MCF 10A (cell line): ENCODE data around the gene TH. TPM values are rescaled to one million over a fixed set of nuclear protein-coding genes. Genes with fewer than 3 reads are reported as not detected.

ENCODE experiments used
- BruUV-seq: library from RNA; stranded (reverse); fragments of 400-500 nt; replicated peaks from 2 replicates; lab custom pipeline; 2021; lab: Mats Ljungman, UMichigan
- CTCF ChIA-PET: fragments of 300-600 bp; sonication (Branson Sonifier 250); formaldehyde crosslinking; extraction: SDS; loops from one replicate; lab custom pipeline; 2021; ENCODE audit warnings: antibody characterized with exemption, inconsistent platforms; lab: Yijun Ruan, JAX
- POLR2A ChIA-PET: fragments of 300-600, 350-650 bp; sonication (Branson Sonifier 250); formaldehyde crosslinking; extraction: SDS; loops from one replicate; lab custom pipeline; 2020; ENCODE audit warnings: antibody characterized with exemption, inconsistent platforms; lab: Yijun Ruan, JAX
- DNase-seq: peaks from one replicate; pipeline ENCODE4 v3.0.0-alpha.2; 2018; ENCODE audit not compliant: unreplicated experiment
- H3K27ac Mint-ChIP-seq: one replicate; pipeline ENCODE4 v1.8.0; 2022; ENCODE audit warnings: mild to moderate bottlenecking, low read depth, mixed read lengths; ENCODE audit not compliant: unreplicated experiment
- H3K27me3 Mint-ChIP-seq: one replicate; pipeline ENCODE4 v1.8.0; 2022; ENCODE audit warnings: mixed read lengths; ENCODE audit not compliant: insufficient read depth, unreplicated experiment
- H3K36me3 Mint-ChIP-seq: one replicate; pipeline ENCODE4 v1.8.0; 2022; ENCODE audit warnings: mild to moderate bottlenecking, moderate library complexity, mixed read lengths; ENCODE audit not compliant: insufficient read depth, unreplicated experiment
- H3K4me1 Mint-ChIP-seq: one replicate; pipeline ENCODE4 v1.8.0; 2022; ENCODE audit warnings: mixed read lengths; ENCODE audit not compliant: insufficient read depth, unreplicated experiment
- H3K4me3 Mint-ChIP-seq: one replicate; pipeline ENCODE4 v1.8.0; 2022; ENCODE audit warnings: mild to moderate bottlenecking, moderate library complexity, mixed read lengths; ENCODE audit not compliant: unreplicated experiment
- H3K9me3 Mint-ChIP-seq: one replicate; pipeline ENCODE4 v1.8.0; 2022; ENCODE audit warnings: mixed read lengths; ENCODE audit not compliant: unreplicated experiment
- intact Hi-C: fragments of 100-400 bp; cut with micrococcal nuclease; formaldehyde crosslinking; loops from 2 replicates; pipeline ENCODE4 v1.14.1; 2022
- total RNA-seq: library from RNA; stranded (reverse); gene quantifications from 2 replicates; pipeline ENCODE4 v1.2.3, GENCODE V29; 2022
- TF ChIP-seq, protein P1 (sequence below): fragments of 200-600 bp; IDR thresholded peaks from one replicate; pipeline ENCODE4 v1.8.0; 2022; ENCODE audit warnings: antibody characterized with exemption, mild to moderate bottlenecking; ENCODE audit not compliant: unreplicated experiment

TH gene
- total RNA-seq, 1 experiment from 2014 or later, result 1.1 TPM

DNA sequence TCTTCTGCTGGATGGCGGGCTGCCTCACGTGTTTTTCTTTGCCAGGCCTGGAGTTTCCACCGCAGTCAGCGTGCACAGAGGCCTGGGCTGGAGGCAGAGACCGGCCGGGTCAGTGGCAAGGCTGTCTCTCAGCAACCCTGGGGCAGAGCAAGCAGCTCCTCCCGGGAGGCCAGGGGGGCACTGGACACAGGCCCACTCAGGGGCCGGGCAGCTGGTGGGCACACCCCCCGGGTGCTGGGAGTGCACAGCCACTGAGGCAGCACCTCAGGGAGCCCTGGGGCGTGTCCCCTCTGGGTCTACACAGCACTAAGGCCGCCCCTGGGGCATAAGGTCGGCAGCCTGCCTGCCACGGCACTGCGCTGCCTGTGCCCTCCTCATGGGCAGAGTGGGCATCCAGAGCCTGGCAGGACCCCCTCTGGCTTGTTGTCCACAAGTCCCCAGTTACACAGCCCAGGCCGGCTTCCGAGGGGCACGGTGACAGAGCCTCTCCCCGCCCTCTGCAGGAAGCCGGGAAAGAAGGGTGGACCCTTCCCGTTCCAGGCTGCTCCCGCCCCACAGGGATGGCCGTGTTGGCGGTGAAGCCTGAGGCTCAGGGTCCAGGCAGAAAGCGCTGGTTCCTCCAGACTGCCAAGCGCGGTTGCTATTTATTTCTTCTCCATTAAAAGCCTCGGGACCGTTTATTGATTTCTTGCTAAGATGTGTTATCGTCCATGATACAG lies 18.5 kb upstream of the TH start:
- Mint-ChIP-seq H3K4me3 (no peak overlapping the region), H3K27me3 (no peaks in the 10 kb centered on the region), H3K9me3 (no peaks in the 10 kb centered on the region), H3K27ac (no peak overlapping the region), H3K36me3 (no peaks in the 10 kb centered on the region), H3K4me1 (peaks cover 33% of the 10 kb centered on the region)
- ChIA-PET CTCF (interaction anchor here (0.7 kb wide), 1 partner anchor 69 kb away, joined by 3 read pairs; no protein-coding TSS in a partner anchor), POLR2A (no interaction called here)
- TF ChIP-seq, protein P1, sequence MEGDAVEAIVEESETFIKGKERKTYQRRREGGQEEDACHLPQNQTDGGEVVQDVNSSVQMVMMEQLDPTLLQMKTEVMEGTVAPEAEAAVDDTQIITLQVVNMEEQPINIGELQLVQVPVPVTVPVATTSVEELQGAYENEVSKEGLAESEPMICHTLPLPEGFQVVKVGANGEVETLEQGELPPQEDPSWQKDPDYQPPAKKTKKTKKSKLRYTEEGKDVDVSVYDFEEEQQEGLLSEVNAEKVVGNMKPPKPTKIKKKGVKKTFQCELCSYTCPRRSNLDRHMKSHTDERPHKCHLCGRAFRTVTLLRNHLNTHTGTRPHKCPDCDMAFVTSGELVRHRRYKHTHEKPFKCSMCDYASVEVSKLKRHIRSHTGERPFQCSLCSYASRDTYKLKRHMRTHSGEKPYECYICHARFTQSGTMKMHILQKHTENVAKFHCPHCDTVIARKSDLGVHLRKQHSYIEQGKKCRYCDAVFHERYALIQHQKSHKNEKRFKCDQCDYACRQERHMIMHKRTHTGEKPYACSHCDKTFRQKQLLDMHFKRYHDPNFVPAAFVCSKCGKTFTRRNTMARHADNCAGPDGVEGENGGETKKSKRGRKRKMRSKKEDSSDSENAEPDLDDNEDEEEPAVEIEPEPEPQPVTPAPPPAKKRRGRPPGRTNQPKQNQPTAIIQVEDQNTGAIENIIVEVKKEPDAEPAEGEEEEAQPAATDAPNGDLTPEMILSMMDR, result no peak
- BruUV-seq, result no TSS peak
- no peak for DNase-seq
- intact Hi-C loops, result no loop called here

DNA sequence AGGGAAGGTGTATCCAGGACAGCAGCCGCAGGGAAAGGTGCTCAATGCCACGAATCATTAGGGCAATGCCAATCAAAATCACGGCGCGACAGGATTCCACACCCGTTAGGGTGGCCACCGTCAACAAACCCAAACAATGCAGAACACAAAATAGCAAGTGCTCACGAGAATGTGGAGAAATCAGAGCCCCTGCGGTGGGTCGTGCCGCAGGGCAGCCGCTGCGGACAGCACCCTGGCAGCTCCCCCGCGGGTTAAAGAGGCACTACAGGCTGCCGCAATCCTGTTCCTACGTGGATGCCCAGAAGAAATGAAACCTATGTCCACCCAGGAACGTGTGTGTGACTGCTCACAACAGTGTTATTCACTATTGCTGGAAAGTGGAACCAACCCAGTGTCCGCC lies 17.1 kb upstream of the TH start:
- Mint-ChIP-seq H3K4me3 (no peak overlapping the region), H3K27me3 (no peaks in the 10 kb centered on the region), H3K36me3 (no peaks in the 10 kb centered on the region), H3K27ac (no peak overlapping the region), H3K4me1 (peaks cover 28% of the 10 kb centered on the region), H3K9me3 (no peaks in the 10 kb centered on the region)
- CTCF ChIA-PET, result interaction anchor here (0.6 kb wide), 1 partner anchor 1312 kb away, joined by 3 read pairs; no protein-coding TSS in a partner anchor
- POLR2A ChIA-PET, result no interaction called here
- TF ChIP-seq, protein P1, result no peak
- no TSS peak for BruUV-seq
- intact Hi-C loops, result no loop called here
- no peak for DNase-seq

DNA sequence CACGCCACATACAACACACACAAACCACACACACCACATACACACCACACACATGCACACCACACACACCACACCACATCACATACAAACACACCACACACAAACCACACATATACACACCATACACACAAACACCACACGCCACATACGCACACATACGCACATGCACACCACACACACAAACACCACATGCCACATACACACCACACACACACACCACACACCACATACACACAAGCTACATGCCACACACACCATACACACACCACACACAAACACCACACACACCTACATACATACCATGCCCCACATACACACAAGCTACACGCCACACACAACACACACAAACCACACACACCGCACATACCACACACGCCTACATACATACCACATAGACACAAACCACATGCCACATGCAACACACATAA lies 15.7 kb upstream of the TH start:
- TF ChIP-seq, protein P1, result no peak
- Mint-ChIP-seq H3K9me3 (no peaks in the 10 kb centered on the region), H3K4me3 (no peak overlapping the region), H3K4me1 (peaks cover 21% of the 10 kb centered on the region), H3K27ac (no peak overlapping the region), H3K27me3 (no peaks in the 10 kb centered on the region), H3K36me3 (no peaks in the 10 kb centered on the region)
- ChIA-PET CTCF (interaction anchor here (1.5 kb wide), 1 partner anchor 233 kb away, joined by 12 read pairs; no protein-coding TSS in a partner anchor), POLR2A (no interaction called here)
- no TSS peak for BruUV-seq
- no peak for DNase-seq
- intact Hi-C loops, result no loop called here

DNA sequence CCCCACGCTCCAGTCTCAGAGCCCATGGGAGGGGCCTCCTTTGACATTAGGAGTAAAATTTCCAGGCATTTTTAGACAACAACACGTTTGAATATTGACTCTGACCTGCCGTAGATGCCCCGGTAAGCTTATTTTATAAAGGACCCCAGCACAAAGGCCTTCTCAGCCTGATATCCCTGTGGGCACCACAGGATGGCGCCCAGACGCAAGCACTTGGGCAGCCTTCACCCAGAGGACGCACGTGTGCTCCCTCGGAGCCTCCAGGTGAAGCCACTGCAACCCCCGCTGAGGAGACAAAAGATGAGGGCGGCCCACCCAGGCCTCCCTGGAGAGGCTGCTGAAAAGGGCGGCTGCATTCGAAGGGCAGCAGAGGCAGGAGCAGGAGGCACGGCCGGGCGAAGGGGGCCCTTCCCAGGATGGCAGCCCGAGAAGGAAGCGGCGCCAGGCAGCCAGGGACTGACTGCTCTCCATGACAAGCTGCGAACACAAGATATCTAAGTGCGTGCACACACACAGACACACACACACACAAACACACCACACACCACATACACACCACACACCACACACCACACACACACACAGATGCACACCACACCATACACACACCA lies 15.2 kb upstream of the TH start:
- DNase-seq, result peak; percentile 25
- CTCF ChIA-PET, result interaction anchor here (0.6 to 1.5 kb wide), 4 partner anchors 13 to 233 kb away, joined by 3 to 12 read pairs (median 4); partner anchors contain the start of genes C11orf21 and TSPAN32
- H3K4me3 Mint-ChIP-seq, result no peak overlapping the region

More for the DNA sequence above, 15.2 kb upstream of the TH start:
- TF ChIP-seq, protein P1, result peak; percentile 36
- POLR2A ChIA-PET, result no interaction called here
- Mint-ChIP-seq H3K4me1 (peaks cover 21% of the 10 kb centered on the region), H3K36me3 (no peaks in the 10 kb centered on the region), H3K27me3 (no peaks in the 10 kb centered on the region), H3K27ac (no peak overlapping the region), H3K9me3 (no peaks in the 10 kb centered on the region)
- no TSS peak for BruUV-seq
- intact Hi-C loops, result no loop called here
